A673 (cell line): ENCODE measurements around the gene INHBE.

ENCODE experiments used
- EZH2 ChIP-seq: fragments of 200-600 bp; sonication (generic); IDR thresholded peaks from 2 replicates; pipeline ENCODE4 v1.6.1; 2017; ENCODE audit warnings: borderline replicate concordance, low read depth, mild to moderate bottlenecking, mixed read lengths, antibody characterized with exemption, low read length; ENCODE audit not compliant: poor library complexity, severe bottlenecking
- TF ChIP-seq, protein P1 (sequence below): fragments of 300-800, 200-600 bp; sonication (generic); conservative IDR thresholded peaks from 2 replicates; pipeline ENCODE4 v1.5.1; 2017; ENCODE audit warnings: low read depth, mild to moderate bottlenecking, antibody characterized with exemption, low read length, moderate library complexity, mixed read lengths

DNA sequence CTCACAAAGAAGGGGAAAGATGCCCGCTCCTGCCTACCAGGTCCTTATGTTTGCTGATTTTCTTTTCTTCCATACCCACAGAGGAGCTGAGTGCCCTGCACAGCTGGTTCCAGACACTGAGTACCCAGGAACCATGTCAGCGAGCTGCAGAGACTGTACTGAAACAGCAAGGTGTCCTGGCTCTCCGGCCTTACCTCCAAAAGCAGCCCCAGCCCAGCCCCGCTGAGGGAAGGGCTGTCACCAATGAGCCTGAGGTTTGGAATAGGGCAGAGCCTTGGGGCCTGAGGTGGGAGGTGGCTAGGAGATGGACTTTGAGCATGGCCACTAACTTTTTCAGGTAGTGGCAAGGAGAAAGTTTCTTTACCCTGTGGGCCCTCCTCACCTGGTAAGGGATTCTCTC is 35.0 kb downstream of the INHBE start:
- TF ChIP-seq, protein P1, sequence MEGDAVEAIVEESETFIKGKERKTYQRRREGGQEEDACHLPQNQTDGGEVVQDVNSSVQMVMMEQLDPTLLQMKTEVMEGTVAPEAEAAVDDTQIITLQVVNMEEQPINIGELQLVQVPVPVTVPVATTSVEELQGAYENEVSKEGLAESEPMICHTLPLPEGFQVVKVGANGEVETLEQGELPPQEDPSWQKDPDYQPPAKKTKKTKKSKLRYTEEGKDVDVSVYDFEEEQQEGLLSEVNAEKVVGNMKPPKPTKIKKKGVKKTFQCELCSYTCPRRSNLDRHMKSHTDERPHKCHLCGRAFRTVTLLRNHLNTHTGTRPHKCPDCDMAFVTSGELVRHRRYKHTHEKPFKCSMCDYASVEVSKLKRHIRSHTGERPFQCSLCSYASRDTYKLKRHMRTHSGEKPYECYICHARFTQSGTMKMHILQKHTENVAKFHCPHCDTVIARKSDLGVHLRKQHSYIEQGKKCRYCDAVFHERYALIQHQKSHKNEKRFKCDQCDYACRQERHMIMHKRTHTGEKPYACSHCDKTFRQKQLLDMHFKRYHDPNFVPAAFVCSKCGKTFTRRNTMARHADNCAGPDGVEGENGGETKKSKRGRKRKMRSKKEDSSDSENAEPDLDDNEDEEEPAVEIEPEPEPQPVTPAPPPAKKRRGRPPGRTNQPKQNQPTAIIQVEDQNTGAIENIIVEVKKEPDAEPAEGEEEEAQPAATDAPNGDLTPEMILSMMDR: no peak
- TF ChIP-seq EZH2: no peak
